HG02884 (cell line): Measurements from ENCODE around the gene LIPC.

Experiments used
- ATAC-seq: cut with Tn5 transposase; IDR thresholded peaks from one replicate; pipeline ENCODE4 v1.9.1; 2021; ENCODE audit warnings: mild to moderate bottlenecking, moderate library complexity; ENCODE audit not compliant: unreplicated experiment

LIPC gene

GRCh38 chr15:58433597-58434333 lies 2.0 kb downstream of the LIPC start:
- no peak for ATAC-seq

DNA sequence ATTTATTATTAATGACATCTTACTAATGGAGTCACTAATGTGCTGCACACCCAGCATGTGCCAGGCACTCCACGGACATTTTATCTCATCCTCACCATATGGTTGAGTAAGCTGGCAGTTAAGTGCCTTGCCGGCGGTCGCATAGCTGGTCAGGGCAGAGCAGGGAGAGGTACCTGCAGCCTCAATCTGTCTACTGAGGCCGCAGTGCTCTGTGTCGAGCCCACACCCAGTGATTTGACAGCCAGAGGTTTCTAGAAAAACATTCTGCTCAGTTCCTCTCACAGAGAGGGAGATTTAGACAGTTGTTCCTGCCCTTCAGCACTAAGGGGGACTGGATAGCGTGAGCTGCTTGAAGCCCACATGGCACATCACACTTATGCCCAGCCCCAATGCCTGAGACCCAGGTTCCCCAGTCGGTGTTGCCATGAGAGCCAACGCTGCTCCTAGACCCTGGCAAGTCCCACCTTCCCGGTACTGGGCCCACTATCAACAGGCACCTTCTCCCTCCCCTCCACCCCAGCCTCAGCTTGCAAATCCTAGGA lies 2.6 kb downstream of the LIPC start:
- ATAC-seq = no peak

DNA sequence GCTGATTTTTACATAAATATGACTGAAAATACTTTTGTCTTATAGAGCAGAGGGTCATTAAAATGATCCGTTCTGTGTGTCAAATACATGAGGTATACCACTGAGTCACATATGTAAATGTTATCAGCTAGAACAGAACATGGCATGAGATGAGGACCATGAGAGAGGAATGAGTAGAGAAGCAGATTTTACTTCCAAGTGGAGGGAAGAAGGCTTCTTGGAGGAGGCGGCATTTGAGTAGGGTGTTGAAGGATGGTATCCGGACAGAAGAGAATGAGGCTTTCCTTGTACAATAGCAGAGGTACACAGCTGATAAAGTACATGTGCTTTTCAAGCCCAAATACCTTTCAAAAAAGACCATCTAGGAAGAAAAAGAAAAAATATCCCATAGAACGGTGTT lies 4.8 kb downstream of the LIPC start:
- no peak for ATAC-seq

DNA sequence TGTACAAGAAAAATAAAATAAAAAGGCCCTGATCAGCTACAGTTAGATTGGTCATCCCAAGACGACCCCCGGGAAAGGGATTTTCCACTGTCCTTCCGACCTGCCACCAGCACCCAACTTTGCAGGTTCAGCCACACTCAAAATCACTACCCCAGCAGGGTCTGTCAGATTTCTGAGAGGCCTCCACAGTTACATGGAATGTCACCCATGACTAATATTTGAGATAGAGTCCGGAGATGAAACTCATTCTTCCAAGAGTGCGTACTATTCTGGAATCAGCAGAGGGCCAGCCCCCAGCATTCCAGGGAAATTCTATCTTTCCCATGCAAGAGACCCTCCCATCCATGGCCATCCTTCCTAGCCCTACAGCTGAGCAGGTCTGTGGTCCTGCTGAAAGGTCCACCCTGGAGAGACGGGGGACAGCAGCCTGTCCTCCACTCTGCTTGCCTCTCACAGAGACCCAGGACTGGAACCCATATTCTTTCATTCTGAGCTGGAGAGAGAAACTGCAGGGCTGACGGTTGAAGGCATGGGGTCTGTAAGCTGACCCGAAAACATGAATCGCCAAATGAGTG lies 5.8 kb downstream of the LIPC start:
- ATAC-seq = no peak

- ATAC-seq = no peak
Measured at GRCh38 chr15:58438111-58438510, 6.3 kb downstream of the LIPC start.

- ATAC-seq = no peak
Measured at GRCh38 chr15:58438956-58439355, 7.2 kb downstream of the LIPC start.

DNA sequence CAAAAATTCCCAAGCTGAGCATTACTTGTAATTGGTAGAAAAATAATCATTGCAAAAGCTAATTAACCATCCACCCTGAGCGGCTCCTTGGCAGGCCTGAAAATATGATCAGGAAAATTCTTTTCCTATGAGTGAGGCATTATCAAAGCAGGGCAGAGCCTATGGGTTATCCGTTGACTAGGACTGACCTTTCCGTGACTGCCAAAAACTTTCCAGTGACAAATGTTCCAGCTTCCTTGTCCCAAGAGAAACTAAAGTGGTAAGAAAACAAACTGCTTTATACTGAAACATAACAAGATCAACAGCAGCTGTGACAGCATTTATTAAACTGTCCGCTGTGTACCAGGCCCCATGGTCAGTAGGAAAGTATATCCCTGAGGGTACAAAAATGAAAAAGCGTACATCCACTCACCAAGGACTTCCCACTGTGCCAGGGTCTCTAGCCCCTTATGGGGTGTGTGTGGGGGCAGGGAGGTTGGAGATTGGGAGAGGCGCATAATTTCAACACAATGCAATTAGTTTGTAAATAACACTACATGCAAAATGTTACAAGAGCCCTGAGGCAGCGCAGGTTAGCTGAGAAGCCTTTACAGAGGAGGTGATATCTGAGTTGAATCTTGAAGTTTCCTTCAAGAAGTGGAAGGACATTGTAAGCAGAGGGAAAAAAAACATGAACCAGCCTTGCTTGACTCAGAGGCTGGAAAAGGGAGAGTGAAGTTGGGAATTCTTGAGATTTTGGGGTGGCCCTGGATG lies 8.5 kb downstream of the LIPC start:
- no peak for ATAC-seq

GRCh38 chr15:58440922-58441321 lies 9.1 kb downstream of the LIPC start:
- no peak for ATAC-seq

DNA sequence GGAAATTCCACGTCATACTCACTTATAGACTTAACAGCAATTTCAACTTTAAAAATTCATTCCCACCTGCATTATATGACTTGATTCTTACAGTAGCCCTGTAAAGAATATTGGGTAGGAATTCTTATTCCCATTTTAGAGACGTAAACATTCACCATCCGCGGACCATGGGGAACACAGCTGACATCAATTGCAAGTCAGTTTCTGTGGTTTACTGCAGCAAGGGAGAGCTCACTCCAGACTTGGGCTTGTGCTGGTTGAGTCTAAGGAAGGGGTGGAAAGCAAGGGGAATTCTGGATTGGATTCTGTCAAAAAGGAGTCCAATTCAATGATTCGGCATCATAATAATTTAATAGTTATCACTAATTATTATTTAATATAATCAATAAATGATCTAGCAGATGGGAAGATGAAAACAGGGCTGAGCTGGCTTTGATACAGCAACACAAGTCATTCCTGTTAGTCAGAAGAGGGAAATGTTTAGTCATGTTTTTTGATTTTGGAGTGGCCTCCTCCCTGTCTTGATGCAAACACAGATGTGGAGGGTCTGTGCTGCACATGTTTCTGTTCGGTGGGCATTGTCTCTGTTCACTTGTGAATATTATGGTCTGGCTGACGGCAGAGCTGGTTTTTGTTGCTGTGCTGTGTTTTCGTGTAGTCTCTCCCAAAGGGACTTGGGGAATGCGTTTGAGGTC lies 9.7 kb downstream of the LIPC start:
- no peak for ATAC-seq

GRCh38 chr15:58442122-58442521 lies 10.3 kb downstream of the LIPC start:
- ATAC-seq = no peak

- no peak for ATAC-seq
Measured at GRCh38 chr15:58443308-58443707, 11.5 kb downstream of the LIPC start.

DNA sequence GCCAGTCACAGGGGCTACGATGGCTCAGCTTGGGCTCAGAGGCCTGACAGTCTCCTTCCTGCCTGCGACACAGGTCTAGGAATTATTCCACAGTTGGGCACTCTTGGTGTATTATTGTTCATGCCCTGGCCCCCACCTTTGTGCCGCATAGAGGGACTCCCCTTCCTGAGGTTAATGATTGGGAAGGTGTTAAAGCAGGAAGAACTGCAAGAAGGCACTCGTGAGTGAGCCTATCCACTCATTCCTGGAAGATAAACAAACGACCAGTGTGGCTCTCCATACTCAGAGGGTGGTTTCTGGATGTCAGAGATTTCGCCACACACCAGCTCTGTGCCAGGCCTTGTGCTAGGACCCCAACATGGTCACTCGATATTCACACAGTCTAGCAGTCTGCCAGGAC lies 12.3 kb downstream of the LIPC start:
- ATAC-seq = no peak

DNA sequence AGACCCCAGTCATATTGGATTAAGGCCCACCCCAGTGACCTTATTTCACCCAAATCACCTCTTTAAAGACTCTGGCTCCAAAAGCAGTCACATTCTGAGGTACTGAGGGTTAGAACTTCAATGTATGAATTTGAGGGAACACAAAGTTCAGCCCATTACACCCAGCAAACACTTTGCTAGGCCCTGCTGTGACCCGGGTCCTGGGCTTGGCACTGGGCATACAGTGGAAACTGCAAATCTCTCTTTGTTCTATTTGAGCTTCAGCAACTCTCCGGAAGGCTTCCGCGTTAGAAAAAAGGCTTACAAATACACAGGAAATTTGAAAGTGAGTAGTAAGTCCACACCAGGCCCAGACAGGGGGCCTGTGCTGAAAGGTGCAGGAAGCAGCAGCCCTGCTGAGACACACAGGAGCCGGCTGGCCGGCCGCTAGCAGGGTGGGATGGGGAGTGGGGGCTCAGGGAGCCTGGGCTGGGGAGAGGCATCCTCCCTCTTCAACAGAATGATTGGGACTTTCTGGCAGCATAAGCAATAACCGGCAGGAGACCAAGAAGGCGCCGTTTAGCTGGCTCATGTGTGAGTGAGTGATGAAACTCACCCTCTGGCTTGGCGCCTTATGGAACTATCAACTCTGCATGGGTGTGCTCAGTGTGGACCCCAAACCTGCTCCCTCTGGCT lies 13.0 kb downstream of the LIPC start:
- no peak for ATAC-seq

DNA sequence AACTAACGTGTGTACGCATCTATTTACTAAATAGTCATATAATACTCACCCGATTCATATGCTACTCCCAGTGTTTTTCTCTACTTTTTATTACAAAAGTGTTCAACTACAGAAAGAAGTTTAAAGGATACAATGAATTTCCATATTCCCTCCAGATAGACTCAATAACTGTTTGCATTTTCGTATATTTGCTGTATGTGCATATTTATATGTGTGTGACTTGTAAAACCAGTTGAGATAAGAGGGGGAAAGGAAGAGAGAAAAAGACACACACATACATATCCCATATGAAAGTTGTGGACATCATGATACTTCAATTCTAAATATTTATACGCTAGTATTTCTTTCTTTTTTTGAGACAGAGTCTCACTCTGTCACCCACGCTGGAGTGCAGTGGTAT lies 14.1 kb downstream of the LIPC start:
- no peak for ATAC-seq

GRCh38 chr15:58446521-58446920 lies 14.7 kb downstream of the LIPC start:
- no peak for ATAC-seq

DNA sequence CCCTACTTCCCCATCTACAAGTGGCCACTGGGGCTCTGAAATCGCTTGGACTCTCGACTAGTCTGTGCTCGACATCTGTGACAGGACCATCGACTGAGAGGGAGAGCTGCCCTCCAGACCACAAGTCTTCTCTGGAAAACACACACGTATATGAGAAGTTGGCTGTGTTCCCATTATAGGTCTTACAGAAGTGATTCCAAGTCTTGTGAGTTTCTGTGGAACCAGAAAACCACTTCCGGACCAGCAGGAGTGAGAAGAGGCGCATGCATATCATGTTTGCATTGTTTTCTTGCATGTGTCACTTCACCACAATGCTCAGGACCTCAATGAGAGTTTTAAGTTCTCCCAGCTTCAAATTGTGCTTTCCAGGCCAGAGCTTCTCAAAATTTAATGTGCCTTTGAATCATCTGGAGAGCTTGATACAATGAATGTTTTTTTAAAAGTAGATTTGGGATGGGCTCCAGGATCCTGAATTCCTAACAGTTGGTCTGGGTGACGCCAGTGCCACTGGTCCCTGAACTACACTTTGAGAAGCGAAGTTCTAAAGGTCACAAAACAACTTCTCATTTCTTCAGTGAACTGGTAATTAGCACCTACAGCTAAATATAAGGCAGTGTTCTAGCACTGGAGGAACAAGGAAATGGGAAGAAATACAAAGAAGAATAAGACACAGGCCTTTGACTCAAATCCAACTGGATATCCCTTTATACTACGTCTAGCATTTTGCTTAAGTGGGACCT lies 15.7 kb downstream of the LIPC start:
- no peak for ATAC-seq

DNA sequence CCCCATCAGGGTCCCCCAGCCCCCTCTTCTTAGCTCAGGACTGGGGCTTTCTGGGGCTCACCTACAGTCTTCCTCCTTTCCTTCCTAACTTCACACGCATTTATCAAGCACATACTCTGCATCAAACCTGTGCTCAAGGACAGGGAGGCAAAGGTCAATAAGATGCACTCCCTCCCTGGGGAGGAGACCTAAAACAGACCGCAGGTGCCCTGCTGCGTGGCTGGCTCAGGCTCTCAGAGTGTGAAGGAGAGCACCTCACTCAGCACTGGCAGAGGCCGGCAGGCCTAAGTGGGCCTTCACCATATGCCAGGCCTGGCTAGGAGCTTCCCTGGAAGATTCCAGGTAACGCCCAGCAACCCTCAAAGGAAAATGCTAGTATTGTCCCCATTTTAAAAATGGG lies 16.5 kb downstream of the LIPC start:
- no peak for ATAC-seq

DNA sequence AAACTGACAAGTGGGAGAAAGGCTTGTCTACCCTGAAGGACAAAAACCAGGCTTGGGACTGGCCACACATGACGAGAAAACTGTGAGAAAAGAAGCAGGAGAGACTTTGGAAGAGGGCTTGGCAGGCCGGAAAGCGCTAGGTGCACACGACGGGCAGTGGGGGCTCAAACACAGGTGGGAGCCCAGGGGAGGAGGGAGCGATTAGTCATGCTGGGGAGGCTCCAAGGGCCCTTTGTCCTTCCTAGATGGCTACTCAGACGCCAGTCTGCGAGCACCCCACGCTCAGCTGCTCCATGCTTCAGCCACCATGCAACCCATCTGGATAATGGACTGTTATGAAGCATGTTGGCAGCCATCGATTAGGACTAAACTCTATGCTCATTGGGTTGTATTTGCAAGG lies 17.1 kb downstream of the LIPC start:
- ATAC-seq = no peak

- no peak for ATAC-seq
Measured at GRCh38 chr15:58451826-58452225, 20.0 kb downstream of the LIPC start.

DNA sequence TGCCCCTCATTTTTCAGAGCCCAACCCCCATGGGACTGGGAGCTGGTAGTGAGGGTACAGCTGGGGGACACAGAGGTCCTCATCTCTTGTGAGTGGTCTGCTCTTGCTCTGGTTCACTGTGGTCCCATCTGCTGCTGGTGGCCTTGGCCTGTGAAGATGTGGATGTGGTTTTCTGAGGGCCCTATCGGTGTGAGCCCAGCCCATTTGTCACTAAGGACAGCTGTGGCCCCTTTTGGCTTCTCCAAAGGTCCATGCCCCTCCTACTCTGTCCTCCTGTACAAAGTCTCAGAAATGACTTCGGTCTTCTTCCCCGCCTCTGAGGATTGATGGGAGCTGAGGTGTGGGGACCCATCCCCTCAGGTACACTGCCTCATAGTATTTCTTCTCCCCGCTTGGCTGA lies 21.0 kb downstream of the LIPC start:
- ATAC-seq = no peak
